VCaP (cell line): ENCODE measurements around the gene DES.

Experiments
- H3K27ac ChIP-seq: fragments of 450-650 bp; 2 replicates; pipeline ENCODE4 v1.5.1; 2017
- CTCF ChIP-seq: fragments of 450-650 bp; conservative IDR thresholded peaks from 2 replicates; pipeline ENCODE4 v1.5.1; 2017; ENCODE audit warnings: mild to moderate bottlenecking, moderate library complexity

The DES gene

DNA sequence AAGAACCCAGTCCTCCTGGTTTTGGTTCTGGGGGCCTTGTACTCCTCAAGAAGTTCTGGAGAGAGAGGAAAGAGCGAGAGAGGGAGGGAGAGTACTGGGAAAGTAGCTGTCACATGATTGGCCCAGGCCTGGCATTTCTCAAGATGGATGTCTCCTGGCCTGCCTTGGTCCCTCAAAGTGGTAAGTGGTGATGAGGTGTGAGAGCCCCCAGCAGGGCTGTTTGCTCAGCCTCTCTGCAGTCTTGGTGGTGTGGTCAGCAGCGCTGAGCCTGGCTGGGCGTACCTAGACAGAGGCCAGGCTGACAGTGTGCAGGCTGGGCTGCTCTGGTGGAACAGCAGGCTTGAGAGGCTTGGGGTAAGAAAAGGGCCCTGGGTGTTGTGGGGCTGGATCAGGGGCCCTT, 19.0 kb downstream of the DES start:
- TF ChIP-seq CTCF: no peak
- no peak overlapping the region for H3K27ac ChIP-seq

DNA sequence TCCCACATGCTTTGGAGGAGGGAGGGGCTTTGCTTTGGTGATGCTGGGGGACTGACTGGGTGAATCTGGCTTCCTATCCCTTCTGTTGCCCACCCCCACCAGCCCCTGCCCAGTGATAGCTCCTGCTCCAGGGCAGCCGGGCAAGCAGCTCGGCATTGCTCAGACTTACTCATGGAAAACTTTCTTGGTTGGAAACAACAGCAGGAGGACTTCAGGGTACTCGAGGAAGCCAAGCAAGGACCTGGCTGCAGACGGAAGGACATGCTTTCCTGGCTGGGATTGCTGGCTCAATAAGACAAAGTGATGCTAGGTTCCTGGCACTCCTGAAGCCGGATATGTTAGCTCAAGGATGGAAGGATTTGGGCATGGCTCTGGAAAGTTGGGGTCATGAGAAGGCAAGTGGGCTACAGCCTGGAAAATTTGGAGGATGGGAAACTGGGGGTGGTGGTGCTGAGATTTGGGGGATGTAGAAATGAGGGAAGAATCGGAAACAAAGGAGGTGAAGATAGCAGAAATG, 19.6 kb downstream of the DES start:
- no peak for TF ChIP-seq CTCF
- H3K27ac ChIP-seq: no peak overlapping the region

- no peak for TF ChIP-seq CTCF
- no peak overlapping the region for H3K27ac ChIP-seq
Measured at GRCh38 chr2:219438453-219438852, 20.3 kb downstream of the DES start.

DNA sequence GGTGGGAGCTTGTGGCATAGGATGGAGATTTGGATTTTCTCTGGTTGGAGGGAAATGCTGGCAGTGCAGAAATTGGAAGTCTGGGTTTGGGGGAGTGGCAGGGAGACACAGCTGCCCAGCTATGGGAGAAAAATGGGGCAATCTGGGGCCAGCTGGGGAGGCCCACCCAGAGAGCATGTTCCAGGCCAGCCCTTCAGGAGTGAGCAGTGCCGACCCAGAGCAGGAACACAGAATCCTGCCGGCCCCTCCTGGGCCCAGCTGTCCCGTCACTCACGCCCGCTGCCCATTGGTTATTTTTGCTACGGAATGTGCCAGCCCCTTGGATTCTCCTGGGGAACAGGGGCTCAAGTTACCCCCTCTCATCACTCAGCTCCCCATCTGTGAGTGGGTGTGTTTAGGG, 21.3 kb downstream of the DES start:
- TF ChIP-seq CTCF: no peak
- H3K27ac ChIP-seq: no peak overlapping the region

DNA sequence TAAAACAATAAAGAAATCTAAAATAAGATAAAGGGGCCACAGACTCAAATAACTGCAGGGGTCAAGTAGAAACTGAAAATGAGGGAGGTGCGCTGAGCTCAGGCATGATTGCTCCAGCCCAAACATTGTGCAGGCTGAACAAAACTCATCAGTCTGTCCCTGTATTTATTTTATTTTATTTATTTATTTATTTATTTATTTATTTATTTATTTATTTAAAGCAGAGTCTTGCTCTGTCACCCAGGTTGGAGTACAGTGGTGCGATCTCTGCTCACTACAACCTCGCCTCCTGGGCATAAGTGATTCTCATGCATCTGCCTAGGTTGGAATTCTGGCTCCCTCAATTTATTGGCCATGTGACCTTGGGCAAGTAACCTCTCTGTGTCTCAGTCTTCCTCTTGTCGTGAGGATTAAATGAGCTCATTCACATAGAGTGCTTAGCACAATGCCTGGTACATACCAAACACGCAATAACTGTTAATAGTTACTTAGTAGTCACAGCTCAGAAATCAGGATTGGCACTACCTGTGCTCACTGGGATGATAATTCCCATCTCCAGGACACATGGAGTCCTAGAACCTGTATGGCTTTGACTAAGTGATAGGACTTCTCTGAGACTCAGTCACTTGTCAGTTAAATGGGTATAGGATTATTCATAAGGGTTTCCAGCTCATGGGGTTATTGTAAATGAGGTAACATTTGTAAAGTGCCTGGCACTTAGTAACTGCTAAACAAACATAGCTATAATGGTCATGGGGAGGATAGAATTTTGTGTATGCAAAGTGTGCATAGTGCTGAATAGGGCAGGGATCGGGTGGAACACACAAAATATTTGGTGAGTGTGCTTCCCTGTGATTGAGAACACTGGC, 22.4 kb downstream of the DES start:
- TF ChIP-seq CTCF: no peak
- H3K27ac ChIP-seq: no peak overlapping the region

- no peak for TF ChIP-seq CTCF
- H3K27ac ChIP-seq: peak overlapping the region; percentile 58; the same call in 1 of the 2 replicates
Measured at GRCh38 chr2:219441451-219442255, 23.5 kb downstream of the DES start.
